H1 (cell line): Measurements from ENCODE around the gene WNT11. TPM values are rescaled to one million over a fixed set of nuclear protein-coding genes. Genes with fewer than 3 reads are reported as not detected.

ENCODE experiments used
- BCL11A ChIP-seq, 2 experiments: IDR thresholded peaks; one replicate each; pipeline ENCODE4 v1.6.1; 2011; ENCODE audit warnings: low read depth in 2 of 2, low read length in 2 of 2, mild to moderate bottlenecking in 2 of 2
- MAX ChIP-seq: IDR thresholded peaks from 2 replicates; pipeline ENCODE4 v1.6.1; 2012; ENCODE audit warnings: inconsistent platforms
- SAP30 ChIP-seq: fragments of 300-600 bp; sonication (generic); IDR thresholded peaks from 2 replicates; pipeline ENCODE4 v1.7.1; 2012; ENCODE audit warnings: low read length, moderate library complexity, mild to moderate bottlenecking, inconsistent platforms; ENCODE audit not compliant: insufficient read depth, insufficient replicate concordance
- TAF1 ChIP-seq: IDR thresholded peaks from 2 replicates; pipeline ENCODE4 v1.6.1; 2011; ENCODE audit warnings: mild to moderate bottlenecking, low read depth, low read length
- polyA plus RNA-seq, 7 experiments: library from polyadenylated mRNA; depleted of rRNA in 3 of 7; stranded (reverse) in 5 of 7; unstranded in 2 of 7; fragments of >200 nt in 5 of 7; fragments of 200-250 nt in 2 of 7; gene quantifications; 1 replicate in 5 of 7; 2 replicates in 1 of 7; 4 replicates in 1 of 7; pipeline versions ENCODE4 v1.2.1 to v1.2.3, GENCODE V29; 2011 to 2013; ENCODE audit warnings: missing spikeins in 2 of 7, mixed read lengths in 2 of 7
- total RNA-seq: library from RNA; stranded (reverse); fragmentation: NEBNext Ultra II Directional; extraction: Animal tissue kit (Norgen Biotek cat#: 25700); gene quantifications from 2 replicates; pipeline ENCODE4 v1.2.1, GENCODE V29; 2021
- TF ChIP-seq, protein P1 (sequence below): IDR thresholded peaks from 2 replicates; pipeline ENCODE4 v1.6.1; 2012; ENCODE audit warnings: inconsistent platforms
- TF ChIP-seq, protein P2 (sequence below), 3 experiments: IDR thresholded peaks; 1 replicate in 2 of 3; 2 replicates in 1 of 3; pipeline versions ENCODE4 v1.5.1 to v1.6.1; 2011; ENCODE audit warnings: low read length in 3 of 3, mild to moderate bottlenecking in 3 of 3, inconsistent platforms in 2 of 3, low read depth in 1 of 3, moderate library complexity in 1 of 3; ENCODE audit not compliant: insufficient read depth in 1 of 3; ENCODE audit errors: control extremely low read depth in 1 of 3

The WNT11 gene
- total and polyA plus RNA-seq, 2 of the 8 experiments (the other 6 are each of a cell fraction or from before 2014, with no cell fraction given): 0.11 to 0.45 TPM

DNA sequence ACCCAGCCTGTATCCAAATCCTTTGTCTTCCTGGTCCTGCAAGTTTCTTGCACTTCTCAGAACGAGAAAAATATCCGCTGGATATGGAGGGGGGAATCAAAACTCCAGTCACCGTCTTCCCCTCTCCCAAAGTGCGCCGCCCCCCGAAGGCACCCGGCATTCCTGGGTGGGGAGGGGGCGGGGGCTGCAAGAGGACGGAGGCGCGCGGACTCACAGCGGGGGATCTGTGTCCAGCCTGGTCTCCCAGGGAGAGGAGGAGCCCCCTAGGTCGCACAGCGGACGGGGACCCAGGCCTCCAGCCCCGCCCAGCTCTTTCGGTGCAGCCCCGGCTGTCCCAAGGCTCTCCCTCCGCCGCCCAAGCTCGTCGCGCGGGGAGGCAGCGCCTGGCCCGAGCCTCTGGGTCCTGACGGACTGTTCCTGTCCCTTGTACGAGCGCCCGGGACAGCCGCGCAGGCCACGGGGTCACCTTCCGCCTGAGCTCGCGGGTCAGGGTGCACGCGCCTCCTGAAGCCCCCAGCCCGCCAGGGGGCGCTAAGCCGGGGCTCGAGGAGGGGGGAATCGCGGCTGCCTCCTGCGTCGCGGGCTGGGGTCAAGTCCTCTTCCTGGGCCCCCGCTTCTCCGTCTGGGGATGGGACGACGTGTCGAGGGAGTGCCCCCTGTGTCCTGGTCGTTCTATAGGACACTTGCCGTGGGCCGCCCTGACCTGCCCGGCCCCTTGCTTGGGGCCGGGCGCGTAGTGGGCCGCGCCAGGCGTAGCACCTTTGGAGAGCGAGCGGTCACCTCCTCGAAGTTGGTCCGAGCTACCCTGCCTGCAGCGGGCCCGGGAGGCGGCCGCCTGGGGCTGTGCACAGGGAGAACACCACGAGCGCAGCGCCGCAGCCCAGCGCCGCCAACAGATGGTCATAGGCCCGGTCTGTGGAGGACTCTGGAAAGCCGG lies 2.4 kb upstream of the WNT11 start (continued):
- TF ChIP-seq, protein P1, sequence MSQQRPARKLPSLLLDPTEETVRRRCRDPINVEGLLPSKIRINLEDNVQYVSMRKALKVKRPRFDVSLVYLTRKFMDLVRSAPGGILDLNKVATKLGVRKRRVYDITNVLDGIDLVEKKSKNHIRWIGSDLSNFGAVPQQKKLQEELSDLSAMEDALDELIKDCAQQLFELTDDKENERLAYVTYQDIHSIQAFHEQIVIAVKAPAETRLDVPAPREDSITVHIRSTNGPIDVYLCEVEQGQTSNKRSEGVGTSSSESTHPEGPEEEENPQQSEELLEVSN: peak; percentile 70; the same call in 1 of the 2 replicates
- no peak for TF ChIP-seq TAF1
- TF ChIP-seq, protein P2, sequence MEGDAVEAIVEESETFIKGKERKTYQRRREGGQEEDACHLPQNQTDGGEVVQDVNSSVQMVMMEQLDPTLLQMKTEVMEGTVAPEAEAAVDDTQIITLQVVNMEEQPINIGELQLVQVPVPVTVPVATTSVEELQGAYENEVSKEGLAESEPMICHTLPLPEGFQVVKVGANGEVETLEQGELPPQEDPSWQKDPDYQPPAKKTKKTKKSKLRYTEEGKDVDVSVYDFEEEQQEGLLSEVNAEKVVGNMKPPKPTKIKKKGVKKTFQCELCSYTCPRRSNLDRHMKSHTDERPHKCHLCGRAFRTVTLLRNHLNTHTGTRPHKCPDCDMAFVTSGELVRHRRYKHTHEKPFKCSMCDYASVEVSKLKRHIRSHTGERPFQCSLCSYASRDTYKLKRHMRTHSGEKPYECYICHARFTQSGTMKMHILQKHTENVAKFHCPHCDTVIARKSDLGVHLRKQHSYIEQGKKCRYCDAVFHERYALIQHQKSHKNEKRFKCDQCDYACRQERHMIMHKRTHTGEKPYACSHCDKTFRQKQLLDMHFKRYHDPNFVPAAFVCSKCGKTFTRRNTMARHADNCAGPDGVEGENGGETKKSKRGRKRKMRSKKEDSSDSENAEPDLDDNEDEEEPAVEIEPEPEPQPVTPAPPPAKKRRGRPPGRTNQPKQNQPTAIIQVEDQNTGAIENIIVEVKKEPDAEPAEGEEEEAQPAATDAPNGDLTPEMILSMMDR (IDR thresholded peaks at IDR 0.05; ENCODE audit: control extremely low read depth in 1 of 3, insufficient read depth in 1 of 3, low read depth in 1 of 3, low read length in 3 of 3): peak; percentile 76 to 80 (median 79)
- peak; percentile 76 for TF ChIP-seq MAX
- no peak for TF ChIP-seq BCL11A (IDR thresholded peaks at IDR 0.05; ENCODE audit: low read depth in 2 of 2, low read length in 2 of 2)
- TF ChIP-seq SAP30: no peak
